Glutamatergic neuron (in vitro differentiated cells): ENCODE measurements around the gene CTBS. TPM values are rescaled to one million over a fixed set of nuclear protein-coding genes. Genes with fewer than 3 reads are reported as not detected.
A peak's percentile ranks its signal among the peaks of the same experiment; 100 is the strongest.

Experiments used
- DNase-seq: peaks from one replicate; pipeline ENCODE4 v3.0.0; 2022
- H3K27ac Mint-ChIP-seq: one replicate; pipeline ENCODE4 v1.8.0; 2020; ENCODE audit warnings: mild to moderate bottlenecking, mixed read lengths, inconsistent platforms; ENCODE audit not compliant: unreplicated experiment
- H3K27me3 Mint-ChIP-seq: one replicate; pipeline ENCODE4 v1.8.0; 2020; ENCODE audit warnings: mild to moderate bottlenecking, moderate library complexity, mixed read lengths, inconsistent platforms; ENCODE audit not compliant: unreplicated experiment
- H3K36me3 Mint-ChIP-seq: one replicate; pipeline ENCODE4 v1.8.0; 2020; ENCODE audit warnings: mild to moderate bottlenecking, mixed read lengths, inconsistent platforms; ENCODE audit not compliant: unreplicated experiment
- H3K4me1 Mint-ChIP-seq: one replicate; pipeline ENCODE4 v1.8.0; 2020; ENCODE audit warnings: mild to moderate bottlenecking, low read depth, mixed read lengths, inconsistent platforms; ENCODE audit not compliant: unreplicated experiment
- H3K4me3 Mint-ChIP-seq: one replicate; pipeline ENCODE4 v1.8.0; 2020; ENCODE audit warnings: mild to moderate bottlenecking, mixed read lengths, inconsistent platforms; ENCODE audit not compliant: unreplicated experiment
- H3K9me3 Mint-ChIP-seq: one replicate; pipeline ENCODE4 v1.8.0; 2020; ENCODE audit warnings: mild to moderate bottlenecking, moderate library complexity, mixed read lengths, inconsistent platforms; ENCODE audit not compliant: unreplicated experiment
- total RNA-seq: library from RNA; stranded (reverse); fragmentation: NEBNext Ultra II Directional; extraction: Animal tissue kit (Norgen Biotek cat#: 25700); gene quantifications from one replicate; pipeline ENCODE4 v1.2.1, GENCODE V29; 2021; ENCODE audit not compliant: unreplicated experiment
- TF ChIP-seq, protein P1 (sequence below): fragments of 200-600 bp; sonication (generic); IDR thresholded peaks from one replicate; pipeline ENCODE4 v1.5.0; 2021; ENCODE audit not compliant: partially characterized antibody, unreplicated experiment

CTBS gene
- total RNA-seq, 1 donor from 2014 or later, result 2.0 TPM

- peak overlapping the region; percentile 93 for H3K27ac Mint-ChIP-seq
- H3K36me3 Mint-ChIP-seq, result peaks cover 5% of the 10 kb centered on the region
- TF ChIP-seq, protein P1, sequence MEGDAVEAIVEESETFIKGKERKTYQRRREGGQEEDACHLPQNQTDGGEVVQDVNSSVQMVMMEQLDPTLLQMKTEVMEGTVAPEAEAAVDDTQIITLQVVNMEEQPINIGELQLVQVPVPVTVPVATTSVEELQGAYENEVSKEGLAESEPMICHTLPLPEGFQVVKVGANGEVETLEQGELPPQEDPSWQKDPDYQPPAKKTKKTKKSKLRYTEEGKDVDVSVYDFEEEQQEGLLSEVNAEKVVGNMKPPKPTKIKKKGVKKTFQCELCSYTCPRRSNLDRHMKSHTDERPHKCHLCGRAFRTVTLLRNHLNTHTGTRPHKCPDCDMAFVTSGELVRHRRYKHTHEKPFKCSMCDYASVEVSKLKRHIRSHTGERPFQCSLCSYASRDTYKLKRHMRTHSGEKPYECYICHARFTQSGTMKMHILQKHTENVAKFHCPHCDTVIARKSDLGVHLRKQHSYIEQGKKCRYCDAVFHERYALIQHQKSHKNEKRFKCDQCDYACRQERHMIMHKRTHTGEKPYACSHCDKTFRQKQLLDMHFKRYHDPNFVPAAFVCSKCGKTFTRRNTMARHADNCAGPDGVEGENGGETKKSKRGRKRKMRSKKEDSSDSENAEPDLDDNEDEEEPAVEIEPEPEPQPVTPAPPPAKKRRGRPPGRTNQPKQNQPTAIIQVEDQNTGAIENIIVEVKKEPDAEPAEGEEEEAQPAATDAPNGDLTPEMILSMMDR, result no peak
- peaks cover 17% of the 10 kb centered on the region for H3K4me1 Mint-ChIP-seq
- H3K9me3 Mint-ChIP-seq, result peaks cover 8% of the 10 kb centered on the region
- DNase-seq, result peak; percentile 73
- peaks cover 4% of the 10 kb centered on the region for H3K27me3 Mint-ChIP-seq
- H3K4me3 Mint-ChIP-seq, result peak overlapping the region; percentile 99
Observed at GRCh38 chr1:84505493-84506001, 68.7 kb downstream of the CTBS start.

DNA sequence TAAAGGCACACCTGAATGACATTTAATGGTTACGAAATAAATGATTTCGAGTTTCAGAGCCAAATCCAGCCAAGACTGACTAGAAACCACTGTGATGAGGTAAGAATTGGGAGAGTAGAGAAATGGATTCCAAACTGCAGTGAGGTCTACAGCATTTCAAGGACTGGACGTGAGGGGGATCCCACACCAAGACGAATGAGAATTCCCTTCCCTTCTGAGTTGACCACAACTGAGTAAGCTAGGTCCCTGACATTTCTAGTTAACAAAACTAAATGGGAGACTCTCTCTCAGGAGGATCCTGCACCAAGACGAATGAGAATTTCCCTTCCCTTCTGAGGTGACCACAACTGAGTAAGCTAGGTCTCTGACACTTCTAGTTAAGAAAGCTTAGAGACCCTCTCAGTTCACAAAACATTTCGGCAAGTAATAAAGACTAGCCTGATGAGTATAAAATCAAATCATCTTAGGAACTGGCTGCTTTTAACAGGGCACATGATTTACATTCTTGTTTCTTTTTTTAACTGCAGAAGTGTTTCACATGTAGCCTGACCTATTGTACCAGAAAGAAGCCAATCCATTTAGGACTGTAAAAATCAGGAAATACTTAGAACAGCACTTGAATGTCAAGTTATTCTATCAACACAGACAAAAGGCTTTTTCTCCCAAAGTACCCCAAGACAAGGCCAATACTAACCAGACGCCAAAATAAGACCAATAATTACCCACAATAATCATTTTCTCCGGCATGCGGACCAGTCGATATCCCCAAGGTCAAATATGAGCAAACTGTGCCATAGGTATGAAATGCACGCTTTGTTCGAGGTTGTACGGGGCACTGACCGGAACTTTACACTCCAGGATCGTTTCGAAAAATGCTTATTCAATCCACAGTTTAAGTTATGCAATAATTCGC, 69.4 kb downstream of the CTBS start:
- DNase-seq, result no peak
- Mint-ChIP-seq H3K4me1 (peaks cover 17% of the 10 kb centered on the region), H3K36me3 (peaks cover 5% of the 10 kb centered on the region), H3K4me3 (peak overlapping the region; percentile 99), H3K27me3 (peaks cover 4% of the 10 kb centered on the region), H3K27ac (peak overlapping the region; percentile 93), H3K9me3 (peaks cover 8% of the 10 kb centered on the region)
- TF ChIP-seq, protein P1, result no peak

DNA sequence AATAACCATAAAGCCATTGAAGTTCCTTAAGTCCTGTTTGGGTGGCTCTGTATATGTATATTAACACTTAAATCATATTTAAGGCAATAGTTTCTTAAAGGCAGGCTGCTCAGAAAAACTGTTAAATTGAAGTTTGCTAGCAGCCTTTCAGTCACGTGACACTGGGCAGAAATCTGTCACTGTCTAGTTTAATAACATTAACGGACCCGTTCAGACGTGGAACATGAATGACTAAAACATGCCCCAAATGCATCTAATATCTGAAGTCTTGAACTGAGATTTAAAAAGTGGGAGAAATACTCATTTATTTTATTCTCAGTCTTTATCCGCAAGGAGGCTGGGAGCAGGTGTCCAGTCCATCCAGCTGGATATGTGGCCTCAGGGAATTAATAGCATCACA, 71.3 kb downstream of the CTBS start:
- H3K27ac Mint-ChIP-seq, result peak overlapping the region; percentile 93
- DNase-seq, result peak; percentile 23
- H3K36me3 Mint-ChIP-seq, result peaks cover 5% of the 10 kb centered on the region
- H3K9me3 Mint-ChIP-seq, result peaks cover 8% of the 10 kb centered on the region
- TF ChIP-seq, protein P1, result no peak
- H3K4me3 Mint-ChIP-seq, result peak overlapping the region; percentile 99
- H3K4me1 Mint-ChIP-seq, result peaks cover 17% of the 10 kb centered on the region
- H3K27me3 Mint-ChIP-seq, result peaks cover 4% of the 10 kb centered on the region

Other genes starting within 250 kb of the CTBS start
- not detected for gene DNASE2B, start 176.0 kb downstream of the CTBS start, total RNA-seq
- gene RPF1, start 95.2 kb downstream of the CTBS start, total RNA-seq, result 27.6 TPM
- gene SPATA1, start 68.1 kb downstream of the CTBS start, total RNA-seq, result 1.3 TPM
- gene GNG5, start 67.9 kb downstream of the CTBS start, total RNA-seq, result 101 TPM
- gene SSX2IP, start 116.0 kb upstream of the CTBS start, total RNA-seq, result 16.0 TPM